SK-N-MC (cell line): ENCODE measurements around the gene CDK13.

ENCODE experiments used
- DNase-seq: peaks from one replicate; pipeline ENCODE4 v3.0.0-alpha.2; 2011; ENCODE audit warnings: low read depth, low spot score
- H3K27ac ChIP-seq: fragments of 200-600 bp; sonication (generic); 2 replicates; pipeline ENCODE4 v1.5.1; 2016; ENCODE audit warnings: mixed run types
- H3K36me3 ChIP-seq: fragments of 200-600 bp; sonication (generic); 2 replicates; pipeline ENCODE4 v1.6.1; 2017; ENCODE audit warnings: antibody characterized with exemption, low read length, mixed read lengths; ENCODE audit not compliant: insufficient read depth
- H3K4me3 ChIP-seq: fragments of 200-600 bp; sonication (generic); 2 replicates; pipeline ENCODE4 v1.5.1; 2016
- H3K9ac ChIP-seq: fragments of 200-600 bp; sonication (generic); 2 replicates; pipeline ENCODE4 v1.8.0; 2017; ENCODE audit warnings: mixed run types, mixed read lengths; ENCODE audit not compliant: insufficient read length
- H3K9me3 ChIP-seq: fragments of 200-600 bp; sonication (generic); 2 replicates; pipeline ENCODE4 v1.6.1; 2017; ENCODE audit warnings: low read depth, mild to moderate bottlenecking, antibody characterized with exemption, low read length, moderate library complexity, mixed read lengths
- EZH2 ChIP-seq: fragments of 200-600 bp; sonication (generic); IDR thresholded peaks from one replicate; pipeline ENCODE4 v1.6.1; 2017; ENCODE audit warnings: antibody characterized with exemption
- FOXP2 ChIP-seq: optimal IDR thresholded peaks from 2 replicates; pipeline ENCODE3; 2011; ENCODE audit warnings: mild to moderate bottlenecking, moderate library complexity; ENCODE audit not compliant: insufficient read depth; ENCODE audit errors: extremely low read length, control extremely low read depth
- POLR2AphosphoS5 ChIP-seq: IDR thresholded peaks from 2 replicates; pipeline ENCODE4 v1.6.1; 2012; ENCODE audit warnings: mild to moderate bottlenecking, low read depth, low read length, borderline replicate concordance

The CDK13 gene

GRCh38 chr7:39952374-39952773 is 2.3 kb downstream of the CDK13 start:
- H3K36me3 ChIP-seq: 0 out of 2 replicates have a peak, but pooled peaks cover 8% of the 10 kb centered on the region
- peak overlapping the region; percentile 98 for H3K4me3 ChIP-seq
- H3K9ac ChIP-seq: peak overlapping the region; percentile 82
- no peak for TF ChIP-seq EZH2
- TF ChIP-seq POLR2AphosphoS5: no peak
- TF ChIP-seq FOXP2: no peak
- peak overlapping the region; percentile 96 for H3K27ac ChIP-seq
- peaks cover 2% of the 10 kb centered on the region; the same call in 1 of the 2 replicates for H3K9me3 ChIP-seq
- no peak for DNase-seq

- Histone ChIP-seq H3K9ac (peak overlapping the region; percentile 82), H3K36me3 (0 out of 2 replicates have a peak, but pooled peaks cover 8% of the 10 kb centered on the region), H3K27ac (peak overlapping the region; percentile 96), H3K4me3 (peak overlapping the region; percentile 98), H3K9me3 (peaks cover 3% of the 10 kb centered on the region; the same call in 1 of the 2 replicates)
- TF ChIP-seq POLR2AphosphoS5: no peak
- TF ChIP-seq EZH2: no peak
- no peak for TF ChIP-seq FOXP2
- DNase-seq: no peak
Measured at GRCh38 chr7:39952803-39953202, 2.7 kb downstream of the CDK13 start.

GRCh38 chr7:39954694-39955093 is 4.6 kb downstream of the CDK13 start:
- no peak for DNase-seq

GRCh38 chr7:39958038-39958437 is 8.0 kb downstream of the CDK13 start:
- H3K9ac ChIP-seq: no peak overlapping the region
- H3K36me3 ChIP-seq: peaks cover 28% of the 10 kb centered on the region
- TF ChIP-seq EZH2 (no peak), FOXP2 (no peak), POLR2AphosphoS5 (no peak)
- DNase-seq: no peak
- peaks cover 3% of the 10 kb centered on the region; the same call in 1 of the 2 replicates for H3K9me3 ChIP-seq
- no peak overlapping the region; the same call in 1 of the 2 replicates for H3K27ac ChIP-seq
- no peak overlapping the region for H3K4me3 ChIP-seq

More at GRCh38 chr7:39954694-39955093, 4.6 kb downstream of the CDK13 start:
- H3K4me3 ChIP-seq: peak overlapping the region; percentile 98
- peaks cover 3% of the 10 kb centered on the region; the same call in 1 of the 2 replicates for H3K9me3 ChIP-seq
- H3K36me3 ChIP-seq: peaks cover 15% of the 10 kb centered on the region; the same call in 1 of the 2 replicates
- no peak overlapping the region for H3K27ac ChIP-seq
- TF ChIP-seq EZH2: no peak
- TF ChIP-seq FOXP2: no peak
- TF ChIP-seq POLR2AphosphoS5: no peak
- H3K9ac ChIP-seq: no peak overlapping the region

DNA sequence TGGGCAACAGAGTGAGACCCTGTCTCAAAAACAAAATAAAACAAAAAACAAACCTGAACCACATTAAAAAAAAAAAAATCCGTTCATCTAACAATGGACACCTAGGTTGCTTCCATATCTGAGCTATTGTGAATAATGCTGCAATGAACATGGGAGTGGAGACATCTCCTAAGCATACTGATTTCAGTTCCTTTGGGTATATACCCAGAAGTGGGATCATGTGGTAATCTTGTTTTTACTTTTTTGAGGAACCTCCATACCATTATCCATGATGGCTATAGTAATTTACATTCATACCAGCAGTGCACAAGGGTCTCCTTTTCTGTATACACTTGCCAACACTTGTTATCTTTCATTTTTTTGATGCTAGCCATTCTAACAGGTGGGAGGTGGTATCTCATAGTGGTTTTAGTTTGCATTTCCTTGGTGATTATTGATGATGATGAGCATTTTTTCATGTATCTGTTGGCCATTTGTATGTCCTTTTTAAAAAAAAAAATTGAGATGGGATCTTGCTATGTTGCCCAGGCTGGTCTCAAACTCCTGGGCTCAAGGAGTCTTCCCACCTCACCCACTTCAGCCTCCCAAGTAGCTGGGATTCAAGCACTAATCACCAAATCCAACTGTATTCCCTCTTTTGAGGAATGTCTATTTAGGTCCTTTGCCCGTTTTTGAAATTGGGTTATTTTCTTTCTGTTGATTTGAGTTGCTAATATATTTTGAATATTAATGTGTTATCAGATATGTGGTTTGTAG is 17.5 kb downstream of the CDK13 start:
- Histone ChIP-seq H3K4me3 (no peak overlapping the region), H3K27ac (no peak overlapping the region)
- TF ChIP-seq FOXP2 (no peak), EZH2 (no peak), POLR2AphosphoS5 (no peak)

GRCh38 chr7:39969431-39969830 is 19.4 kb downstream of the CDK13 start:
- Histone ChIP-seq H3K9me3 (no peaks in the 10 kb centered on the region), H3K9ac (no peak overlapping the region), H3K4me3 (no peak overlapping the region), H3K27ac (no peak overlapping the region), H3K36me3 (peaks cover 3% of the 10 kb centered on the region)
- no peak for DNase-seq
- TF ChIP-seq FOXP2 (no peak), POLR2AphosphoS5 (no peak), EZH2 (no peak)

More for the DNA sequence above, 17.5 kb downstream of the CDK13 start:
- Histone ChIP-seq H3K9ac (no peak overlapping the region), H3K9me3 (no peaks in the 10 kb centered on the region), H3K36me3 (peaks cover 3% of the 10 kb centered on the region)
- no peak for DNase-seq

GRCh38 chr7:39971924-39972323 is 21.9 kb downstream of the CDK13 start:
- H3K27ac ChIP-seq: no peak overlapping the region

DNA sequence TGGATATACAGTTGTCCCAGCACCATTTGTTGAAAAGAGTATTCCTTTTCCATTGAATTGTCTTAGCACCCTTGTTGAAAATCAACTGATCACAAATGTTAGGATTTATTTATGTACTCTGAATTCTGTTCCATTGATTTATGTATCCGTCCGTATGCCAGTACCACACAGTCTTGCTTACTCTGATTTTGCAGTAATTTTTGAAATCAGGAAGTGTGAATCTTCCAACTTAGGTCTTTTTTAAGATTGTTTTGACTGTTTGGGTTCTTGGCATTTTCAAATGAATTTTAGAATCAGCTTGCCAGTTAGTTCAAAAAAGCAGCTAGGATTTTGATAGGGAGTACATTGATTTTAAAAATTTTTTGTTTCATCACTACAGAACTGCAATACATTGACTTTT is 23.7 kb downstream of the CDK13 start:
- Histone ChIP-seq H3K9ac (no peak overlapping the region), H3K9me3 (no peaks in the 10 kb centered on the region), H3K36me3 (peaks cover 3% of the 10 kb centered on the region; the same call in 1 of the 2 replicates), H3K27ac (no peak overlapping the region), H3K4me3 (no peak overlapping the region)
- TF ChIP-seq EZH2 (no peak), POLR2AphosphoS5 (no peak), FOXP2 (no peak)
- no peak for DNase-seq

More at GRCh38 chr7:39971924-39972323, 21.9 kb downstream of the CDK13 start:
- Histone ChIP-seq H3K9me3 (no peaks in the 10 kb centered on the region), H3K4me3 (no peak overlapping the region), H3K36me3 (peaks cover 3% of the 10 kb centered on the region), H3K9ac (no peak overlapping the region)
- DNase-seq: no peak
- TF ChIP-seq EZH2 (no peak), FOXP2 (no peak), POLR2AphosphoS5 (no peak)

DNA sequence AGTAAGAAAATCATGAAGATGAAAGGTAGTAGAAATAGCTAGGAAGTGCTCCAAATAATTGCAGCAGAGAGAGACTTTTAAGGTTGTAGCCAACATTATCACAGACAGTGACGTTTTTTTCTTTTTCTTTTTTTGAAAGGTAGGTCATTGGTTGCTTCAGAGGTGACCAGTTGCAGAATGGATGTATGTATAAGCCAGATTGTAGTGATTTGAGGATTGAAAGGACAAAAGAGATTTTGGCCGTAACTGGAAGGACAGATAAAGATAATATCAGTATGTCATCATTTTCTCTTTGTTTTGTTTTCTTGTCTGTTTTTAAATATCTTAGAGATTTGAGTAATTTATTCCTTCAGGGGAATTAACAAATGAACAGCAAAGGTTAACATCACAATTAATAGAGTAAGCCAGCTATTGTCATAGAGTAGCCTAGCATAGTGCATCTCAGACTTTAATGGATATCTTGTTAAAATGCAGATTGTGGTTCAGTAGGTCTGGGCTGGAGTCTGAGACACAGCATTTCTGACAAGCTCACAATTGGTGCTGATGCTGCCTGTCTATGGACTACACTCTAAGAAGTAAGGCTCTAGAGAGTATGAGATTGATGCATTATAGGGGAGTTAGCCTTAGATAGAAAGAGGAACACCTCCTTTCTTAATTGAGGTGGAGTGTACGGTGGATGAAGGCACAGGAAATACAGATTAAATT is 28.3 kb downstream of the CDK13 start:
- no peak for TF ChIP-seq EZH2
- no peak for TF ChIP-seq POLR2AphosphoS5
- TF ChIP-seq FOXP2: no peak
- H3K36me3 ChIP-seq: no peaks in the 10 kb centered on the region
- H3K4me3 ChIP-seq: no peak overlapping the region
- no peak overlapping the region for H3K9ac ChIP-seq
- DNase-seq: no peak
- H3K27ac ChIP-seq: no peak overlapping the region
- peaks cover 3% of the 10 kb centered on the region; the same call in 1 of the 2 replicates for H3K9me3 ChIP-seq
